DOHH2 (cell line): Measurements from ENCODE around the gene KCNJ3.
"Not testable (repeated sequence)": the region's sequence is repeated elsewhere in the genome, so short reads cannot be mapped to it uniquely, and the experiment has no call there.

Experiments
- H3F3A ChIP-seq: fragments of 200-600 bp; sonication (generic), shearing (Covaris generic); 2 replicates; pipeline ENCODE4 v1.6.0; 2016; ENCODE audit warnings: antibody characterized with exemption, mild to moderate bottlenecking; ENCODE audit not compliant: control insufficient read depth, insufficient read depth
- H3K27ac ChIP-seq: fragments of 200-600 bp; sonication (generic); 2 replicates; pipeline ENCODE4 v1.5.1; 2014; ENCODE audit warnings: low read depth, mild to moderate bottlenecking, low read length, moderate library complexity
- H3K27me3 ChIP-seq: fragments of 200-600 bp; sonication (generic); 2 replicates; pipeline ENCODE4 v1.6.1; 2014; ENCODE audit warnings: mild to moderate bottlenecking, low read length, mixed read lengths; ENCODE audit not compliant: control insufficient read depth
- H3K36me3 ChIP-seq: fragments of 200-600 bp; sonication (generic); 2 replicates; pipeline ENCODE4 v1.6.1; 2014; ENCODE audit warnings: mild to moderate bottlenecking, low read length, moderate library complexity, mixed read lengths; ENCODE audit not compliant: control insufficient read depth
- H3K4me1 ChIP-seq: fragments of 200-600 bp; sonication (generic); 2 replicates; pipeline ENCODE4 v1.6.1; 2014; ENCODE audit warnings: mild to moderate bottlenecking, low read length, mixed read lengths; ENCODE audit not compliant: control insufficient read depth
- H3K4me2 ChIP-seq: fragments of 200-600 bp; sonication (generic); 2 replicates; pipeline ENCODE4 v1.6.0; 2014; ENCODE audit warnings: mild to moderate bottlenecking, low read length, moderate library complexity
- H3K4me3 ChIP-seq: fragments of 200-600 bp; sonication (generic); 2 replicates; pipeline ENCODE4 v1.5.1; 2014; ENCODE audit warnings: mild to moderate bottlenecking, low read length, mixed read lengths
- H3K79me2 ChIP-seq: fragments of 200-600 bp; sonication (generic); 2 replicates; pipeline ENCODE4 v1.6.1; 2014; ENCODE audit warnings: mild to moderate bottlenecking, low read length, mixed read lengths; ENCODE audit not compliant: control insufficient read depth
- H3K9me2 ChIP-seq: fragments of 200-600 bp; sonication (generic); replicated peaks from 2 replicates; pipeline ENCODE4 v1.6.1; 2014; ENCODE audit warnings: mild to moderate bottlenecking, low read length, mixed read lengths; ENCODE audit not compliant: control insufficient read depth
- H3K9me3 ChIP-seq: fragments of 200-600 bp; sonication (generic); 2 replicates; pipeline ENCODE4 v1.6.1; 2014; ENCODE audit warnings: antibody characterized with exemption, low read length, mixed read lengths; ENCODE audit not compliant: control insufficient read depth, insufficient read depth
- H4K20me1 ChIP-seq: fragments of 200-600 bp; sonication (generic); 2 replicates; pipeline ENCODE4 v1.6.0; 2014; ENCODE audit warnings: low read depth, mild to moderate bottlenecking, antibody characterized with exemption, low read length, moderate library complexity; ENCODE audit not compliant: control insufficient read depth, insufficient read depth
- EZH2phosphoT487 ChIP-seq: fragments of 200-600 bp; sonication (generic); IDR thresholded peaks from 2 replicates; pipeline ENCODE4 v1.6.1; 2017; ENCODE audit warnings: borderline replicate concordance, mild to moderate bottlenecking, antibody characterized with exemption, low read length, moderate library complexity, mixed read lengths
- TF ChIP-seq, protein P1 (sequence below): fragments of 200-600 bp; sonication (generic); IDR thresholded peaks from one replicate; pipeline ENCODE4 v1.5.1; 2014; ENCODE audit warnings: antibody characterized with exemption, mild to moderate bottlenecking, low read depth, low read length; ENCODE audit not compliant: poor library complexity, severe bottlenecking

KCNJ3 gene

DNA sequence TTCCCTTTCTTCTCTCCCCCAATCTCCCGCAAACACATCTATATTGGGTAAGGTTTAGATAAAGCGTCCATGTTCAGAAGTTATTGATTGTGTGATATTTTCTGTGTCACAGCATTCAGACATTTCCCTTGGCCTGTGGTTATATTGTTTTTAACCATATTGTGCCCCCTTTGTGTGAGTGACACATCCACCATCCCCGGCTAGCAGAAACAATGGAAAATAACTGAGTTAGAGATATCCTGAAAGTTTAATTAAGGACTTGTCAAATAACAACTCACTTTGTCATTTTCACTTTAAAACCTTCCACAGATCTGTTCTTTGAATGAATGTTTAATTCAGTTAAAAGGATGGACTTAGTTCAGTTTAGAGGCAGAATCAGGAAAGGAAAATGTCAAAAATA lies 151.0 kb downstream of the KCNJ3 start:
- no peaks in the 10 kb centered on the region for H3K4me1 ChIP-seq
- no peak overlapping the region for H3K27ac ChIP-seq
- no peaks in the 10 kb centered on the region for H3F3A ChIP-seq
- no peaks in the 10 kb centered on the region for H3K27me3 ChIP-seq
- H3K4me3 ChIP-seq = no peak overlapping the region
- no peaks in the 10 kb centered on the region for H4K20me1 ChIP-seq
- no peaks in the 10 kb centered on the region for H3K9me3 ChIP-seq
- H3K79me2 ChIP-seq = no peaks in the 10 kb centered on the region
- H3K36me3 ChIP-seq = no peaks in the 10 kb centered on the region
- TF ChIP-seq, protein P1, sequence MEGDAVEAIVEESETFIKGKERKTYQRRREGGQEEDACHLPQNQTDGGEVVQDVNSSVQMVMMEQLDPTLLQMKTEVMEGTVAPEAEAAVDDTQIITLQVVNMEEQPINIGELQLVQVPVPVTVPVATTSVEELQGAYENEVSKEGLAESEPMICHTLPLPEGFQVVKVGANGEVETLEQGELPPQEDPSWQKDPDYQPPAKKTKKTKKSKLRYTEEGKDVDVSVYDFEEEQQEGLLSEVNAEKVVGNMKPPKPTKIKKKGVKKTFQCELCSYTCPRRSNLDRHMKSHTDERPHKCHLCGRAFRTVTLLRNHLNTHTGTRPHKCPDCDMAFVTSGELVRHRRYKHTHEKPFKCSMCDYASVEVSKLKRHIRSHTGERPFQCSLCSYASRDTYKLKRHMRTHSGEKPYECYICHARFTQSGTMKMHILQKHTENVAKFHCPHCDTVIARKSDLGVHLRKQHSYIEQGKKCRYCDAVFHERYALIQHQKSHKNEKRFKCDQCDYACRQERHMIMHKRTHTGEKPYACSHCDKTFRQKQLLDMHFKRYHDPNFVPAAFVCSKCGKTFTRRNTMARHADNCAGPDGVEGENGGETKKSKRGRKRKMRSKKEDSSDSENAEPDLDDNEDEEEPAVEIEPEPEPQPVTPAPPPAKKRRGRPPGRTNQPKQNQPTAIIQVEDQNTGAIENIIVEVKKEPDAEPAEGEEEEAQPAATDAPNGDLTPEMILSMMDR = no peak
- no peak for TF ChIP-seq EZH2phosphoT487
- H3K9me2 ChIP-seq = no peaks in the 10 kb centered on the region
- H3K4me2 ChIP-seq = no peak overlapping the region

DNA sequence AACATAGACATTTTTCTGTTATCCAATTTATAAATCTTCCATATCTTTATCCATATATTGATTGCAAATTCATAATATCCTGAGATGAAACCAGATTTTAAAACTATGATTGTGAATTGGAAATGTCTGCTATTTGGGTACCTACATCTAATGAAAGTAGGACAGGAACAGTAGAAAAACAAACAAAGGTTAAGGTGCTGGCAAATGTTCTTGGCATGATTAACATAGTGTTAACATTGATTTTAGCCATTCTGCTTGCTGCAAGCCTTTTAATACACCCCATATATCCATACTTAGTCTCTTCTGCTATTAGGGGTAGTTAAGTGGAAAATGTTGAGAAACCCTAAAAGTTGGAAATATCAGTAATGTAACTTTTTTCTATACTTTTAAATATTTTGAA lies 152.0 kb downstream of the KCNJ3 start:
- no peak overlapping the region for H3K4me3 ChIP-seq
- H3K9me2 ChIP-seq = no peaks in the 10 kb centered on the region
- H4K20me1 ChIP-seq = no peaks in the 10 kb centered on the region
- no peaks in the 10 kb centered on the region for H3K36me3 ChIP-seq
- H3K27ac ChIP-seq = no peak overlapping the region
- H3K4me2 ChIP-seq = no peak overlapping the region
- H3K9me3 ChIP-seq = no peaks in the 10 kb centered on the region
- H3K4me1 ChIP-seq = no peaks in the 10 kb centered on the region
- no peaks in the 10 kb centered on the region for H3K27me3 ChIP-seq
- H3K79me2 ChIP-seq = no peaks in the 10 kb centered on the region
- TF ChIP-seq, protein P1 = no peak
- TF ChIP-seq EZH2phosphoT487 = no peak
- no peaks in the 10 kb centered on the region for H3F3A ChIP-seq

DNA sequence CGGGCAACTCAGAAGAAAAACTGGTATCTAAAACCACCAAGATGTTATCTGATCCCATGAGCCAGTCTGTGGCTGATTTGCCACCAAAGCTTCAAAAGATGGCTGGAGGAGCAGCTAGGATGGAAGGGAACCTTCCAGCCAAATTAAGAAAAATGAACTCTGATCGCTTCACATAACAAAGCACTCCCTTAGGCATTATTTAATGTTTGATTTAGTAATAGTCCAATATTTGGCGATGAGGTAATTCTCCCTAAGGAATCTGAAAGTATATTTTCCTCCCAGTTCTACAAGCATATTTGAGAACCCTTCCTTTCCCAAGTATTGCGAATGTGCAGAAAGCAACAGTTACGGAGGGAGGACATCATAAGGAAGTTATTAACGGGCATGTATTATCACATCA lies 156.6 kb downstream of the KCNJ3 start:
- TF ChIP-seq, protein P1 = no peak
- TF ChIP-seq EZH2phosphoT487 = no peak
- no peaks in the 10 kb centered on the region for H3F3A ChIP-seq
- H3K9me2 ChIP-seq = no peaks in the 10 kb centered on the region
- H3K79me2 ChIP-seq = no peaks in the 10 kb centered on the region
- no peaks in the 10 kb centered on the region for H3K4me1 ChIP-seq
- no peak overlapping the region for H3K4me3 ChIP-seq
- H3K27me3 ChIP-seq = no peaks in the 10 kb centered on the region
- H3K4me2 ChIP-seq = no peak overlapping the region
- H3K36me3 ChIP-seq = no peaks in the 10 kb centered on the region
- no peaks in the 10 kb centered on the region for H3K9me3 ChIP-seq
- no peaks in the 10 kb centered on the region for H4K20me1 ChIP-seq
- no peak overlapping the region for H3K27ac ChIP-seq

DNA sequence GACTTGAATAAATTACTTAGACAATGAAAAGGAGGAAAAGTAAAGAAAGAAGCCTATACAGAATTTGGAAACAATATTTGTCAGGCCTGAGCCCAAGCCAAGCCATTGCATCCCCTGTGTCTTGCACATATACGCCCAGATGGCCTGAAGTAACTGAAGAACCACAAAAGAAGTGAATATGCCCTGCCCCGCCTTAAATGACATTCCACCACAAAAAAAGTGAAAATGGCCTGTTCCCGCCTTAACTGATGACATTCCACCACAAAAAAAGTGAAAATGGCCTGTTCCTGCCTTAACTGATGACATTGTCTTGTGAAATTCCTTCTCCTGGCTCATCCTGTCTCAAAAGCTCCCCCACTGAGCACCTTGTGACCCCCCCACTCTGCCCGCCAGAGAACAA lies 168.7 kb downstream of the KCNJ3 start:
- H3K36me3 ChIP-seq, H3K27me3 ChIP-seq, H3K9me2 ChIP-seq, H3F3A ChIP-seq, H3K9me3 ChIP-seq, H3K79me2 ChIP-seq, H3K4me3 ChIP-seq, H3K27ac ChIP-seq, H4K20me1 ChIP-seq, H3K4me2 ChIP-seq, H3K4me1 ChIP-seq: not testable (repeated sequence)
